A549 treated with DMSO at 1 μM for 4 hours (cell line): Measurements from ENCODE around the gene ZNF577. TPM values are rescaled to one million over a fixed set of nuclear protein-coding genes. Genes with fewer than 3 reads are reported as not detected.

Source experiments
- total RNA-seq: library from RNA; stranded (reverse); fragments of 200-300 nt; extraction: Qiagen RNA extraction; gene quantifications from 5 replicates; pipeline ENCODE4 v1.2.3, GENCODE V29; 2022; ENCODE audit warnings: low read depth

The ZNF577 gene
- total RNA-seq, result 0.06 to 0.08 TPM (median 0.07 TPM) in 3 of 5 replicates, not detected in the others

GRCh38 chr19:51887522-51888498 lies at the start of gene ZNF577:
TSS of gene ZNF577 (minus strand) at chr19:51887951. CDS start at chr19:51880382, 7,569 bp downstream.

GRCh38 chr19:51926784-51927741 lies 39.3 kb upstream of the ZNF577 start, which contains the start of gene ZNF613:
TSS of gene ZNF613 (plus strand) at chr19:51927472. CDS start at chr19:51936221, 8,749 bp downstream.

DNA sequence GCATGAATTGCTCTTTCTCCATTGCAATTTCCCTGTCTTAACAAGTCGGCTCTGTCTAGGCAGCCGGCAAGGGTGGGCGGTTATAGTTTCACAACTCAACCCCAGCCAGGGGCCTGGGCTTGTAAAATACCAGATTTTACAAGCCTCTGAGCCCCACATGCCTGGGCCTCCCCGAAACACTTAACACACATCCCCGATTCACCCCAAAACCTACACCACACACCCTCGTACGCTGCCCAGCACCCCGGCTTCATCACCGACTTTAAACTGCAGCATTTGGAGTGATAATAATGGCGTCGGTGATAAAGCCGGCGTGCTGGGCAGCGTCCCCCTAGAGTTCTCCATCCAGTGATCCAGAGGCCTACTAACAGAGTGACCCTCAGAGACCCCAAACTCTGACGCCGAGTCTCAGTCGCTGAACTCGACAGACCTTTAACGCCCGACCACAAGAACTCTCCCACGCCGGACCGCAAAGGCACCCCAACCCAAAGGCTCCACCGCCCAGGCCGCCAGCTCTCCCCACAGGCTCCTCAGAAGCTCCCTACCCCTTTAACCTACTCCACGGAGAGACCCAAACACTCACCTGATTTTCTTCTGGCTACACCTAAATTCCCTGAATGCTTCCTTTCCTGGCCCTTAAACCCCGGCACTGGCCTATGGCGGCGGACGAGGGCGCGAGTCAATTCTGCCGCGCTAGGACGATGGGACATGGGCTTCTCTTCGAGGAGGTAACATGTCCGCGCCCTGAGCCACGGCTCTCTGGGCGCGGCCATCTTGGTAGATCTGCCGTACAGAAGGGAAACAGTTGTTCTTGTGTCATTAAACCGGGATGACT lies 16.8 kb upstream of the ZNF577 start, which contains the start of gene ZNF649:
Gene ZNF649 (minus strand): TSS at position 687 of the 835 bp plus-strand sequence. CDS start 4,910 bp downstream, outside the sequence.

Other genes starting within 250 kb of the ZNF577 start
- 0.06 to 0.07 TPM in 2 of 5 replicates, not detected in the others for gene SIGLEC14, start 241.1 kb downstream of the ZNF577 start, total RNA-seq
- gene SPACA6, start 194.6 kb downstream of the ZNF577 start, total RNA-seq, result 13.6 to 14.4 TPM (median 13.8 TPM) in 5 replicates
- gene HAS1, start 164.0 kb downstream of the ZNF577 start, total RNA-seq, result not detected in 5 replicates
- 0.08 TPM in 1 of 5 replicates, not detected in the others for gene FPR1, start 136.1 kb downstream of the ZNF577 start, total RNA-seq
- gene FPR2, start 126.8 kb downstream of the ZNF577 start, total RNA-seq, result not detected in 5 replicates
- not detected in 5 replicates for gene FPR3, start 92.8 kb downstream of the ZNF577 start, total RNA-seq
- 0.20 to 0.57 TPM (median 0.28 TPM) in 5 replicates for gene ZNF649, start 17.1 kb upstream of the ZNF577 start, total RNA-seq
- 0.89 to 1.6 TPM (median 1.0 TPM) in 5 replicates for gene ZNF613, start 39.5 kb upstream of the ZNF577 start, total RNA-seq
- gene ZNF350, start 98.9 kb upstream of the ZNF577 start, total RNA-seq, result 3.2 to 5.2 TPM (median 4.6 TPM) in 5 replicates
- gene ZNF615, start 120.3 kb upstream of the ZNF577 start, total RNA-seq, result 3.1 to 5.5 TPM (median 4.6 TPM) in 5 replicates
- gene ZNF614, start 140.4 kb upstream of the ZNF577 start, total RNA-seq, result 2.8 to 4.6 TPM (median 3.7 TPM) in 5 replicates
- gene ZNF432, start 160.9 kb upstream of the ZNF577 start, total RNA-seq, result 1.7 to 2.0 TPM (median 1.9 TPM) in 5 replicates
- 1.7 to 2.8 TPM (median 2.3 TPM) in 5 replicates for gene ZNF841, start 207.8 kb upstream of the ZNF577 start, total RNA-seq